ENCODE measurements around the gene HOXC12.

The HOXC12 gene

DNA sequence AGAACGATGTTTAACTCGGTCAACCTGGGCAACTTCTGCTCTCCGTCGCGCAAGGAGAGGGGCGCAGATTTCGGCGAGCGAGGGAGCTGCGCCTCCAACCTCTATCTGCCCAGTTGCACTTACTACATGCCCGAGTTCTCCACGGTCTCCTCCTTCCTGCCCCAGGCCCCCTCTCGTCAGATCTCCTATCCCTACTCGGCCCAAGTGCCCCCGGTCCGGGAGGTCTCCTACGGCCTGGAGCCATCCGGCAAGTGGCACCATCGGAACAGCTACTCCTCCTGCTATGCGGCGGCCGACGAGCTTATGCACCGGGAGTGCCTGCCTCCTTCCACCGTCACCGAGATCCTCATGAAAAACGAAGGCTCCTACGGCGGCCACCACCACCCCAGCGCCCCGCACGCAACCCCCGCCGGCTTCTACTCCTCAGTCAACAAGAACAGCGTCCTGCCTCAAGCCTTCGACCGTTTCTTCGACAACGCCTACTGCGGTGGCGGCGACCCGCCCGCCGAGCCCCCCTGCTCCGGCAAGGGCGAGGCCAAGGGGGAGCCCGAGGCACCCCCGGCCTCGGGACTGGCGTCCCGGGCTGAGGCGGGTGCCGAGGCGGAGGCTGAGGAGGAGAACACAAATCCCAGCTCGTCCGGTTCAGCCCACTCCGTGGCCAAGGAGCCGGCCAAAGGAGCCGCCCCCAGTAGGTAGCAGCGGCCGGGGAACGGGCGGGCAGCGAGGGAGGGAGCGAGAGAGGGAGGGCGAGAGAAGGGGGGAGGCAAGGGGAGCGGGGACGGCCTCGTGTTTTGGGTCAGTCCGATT lies 18.7 kb downstream of the HOXC12 start:
- no peak for DNase-seq

DNA sequence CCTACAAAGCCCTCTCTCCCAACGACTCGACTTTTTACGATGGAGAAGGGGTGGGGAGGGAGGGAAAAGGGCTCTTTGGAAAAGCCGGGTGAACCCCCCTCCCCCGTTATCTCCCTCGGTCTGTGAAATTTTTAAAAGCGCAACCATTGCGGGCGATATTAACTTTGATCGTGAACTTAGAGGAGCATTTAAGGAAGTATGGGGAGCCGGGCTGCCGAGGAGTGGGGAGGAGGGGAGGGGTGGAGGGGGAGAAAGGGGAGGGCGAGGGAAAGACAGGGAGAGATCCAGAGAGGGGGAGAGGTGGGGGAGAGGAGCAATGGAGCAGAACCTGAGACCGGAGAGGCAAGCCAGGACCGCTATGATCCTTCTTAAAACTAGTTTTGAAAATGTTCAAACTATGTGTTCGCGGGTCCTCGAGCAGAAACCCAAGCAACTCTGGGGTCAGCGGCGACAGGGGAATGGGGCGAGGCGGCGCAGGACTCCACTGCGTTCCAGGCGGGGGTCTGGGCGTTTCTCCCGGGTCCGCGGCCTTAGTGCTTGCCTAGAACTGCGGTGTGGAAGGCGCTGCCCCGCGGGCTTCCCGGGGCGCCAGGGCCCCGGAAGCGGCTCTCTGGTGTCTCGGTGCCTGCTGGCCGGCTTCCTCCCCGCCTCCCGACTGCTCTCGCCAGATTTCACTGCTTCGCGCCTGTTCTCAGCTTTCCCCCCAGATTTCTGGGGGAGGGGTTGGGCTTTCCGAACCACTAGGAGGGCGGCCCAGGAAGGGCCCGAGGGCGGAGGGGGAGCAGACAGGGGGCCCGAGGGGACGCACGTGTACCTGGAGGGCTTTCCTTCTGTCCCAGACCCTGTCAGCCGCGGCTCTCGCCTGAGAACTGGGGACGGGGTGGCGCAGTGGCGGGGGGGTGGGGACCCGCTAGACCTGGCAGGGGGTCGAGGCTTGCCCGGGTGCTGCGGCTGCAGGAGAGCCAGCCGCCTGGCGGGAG lies 19.7 kb downstream of the HOXC12 start, which contains the start of gene HOTAIR:
HOTAIR (minus strand) TSS at position 871 of the 980 bp plus-strand sequence.
- no peak for DNase-seq

- no peak for DNase-seq
Measured at GRCh38 chr12:53975064-53975471, 20.4 kb downstream of the HOXC12 start.

- DNase-seq = no peak
Measured at GRCh38 chr12:53975479-53976152, 20.9 kb downstream of the HOXC12 start.

GRCh38 chr12:53976172-53976822 lies 21.6 kb downstream of the HOXC12 start:
- no peak for DNase-seq

DNA sequence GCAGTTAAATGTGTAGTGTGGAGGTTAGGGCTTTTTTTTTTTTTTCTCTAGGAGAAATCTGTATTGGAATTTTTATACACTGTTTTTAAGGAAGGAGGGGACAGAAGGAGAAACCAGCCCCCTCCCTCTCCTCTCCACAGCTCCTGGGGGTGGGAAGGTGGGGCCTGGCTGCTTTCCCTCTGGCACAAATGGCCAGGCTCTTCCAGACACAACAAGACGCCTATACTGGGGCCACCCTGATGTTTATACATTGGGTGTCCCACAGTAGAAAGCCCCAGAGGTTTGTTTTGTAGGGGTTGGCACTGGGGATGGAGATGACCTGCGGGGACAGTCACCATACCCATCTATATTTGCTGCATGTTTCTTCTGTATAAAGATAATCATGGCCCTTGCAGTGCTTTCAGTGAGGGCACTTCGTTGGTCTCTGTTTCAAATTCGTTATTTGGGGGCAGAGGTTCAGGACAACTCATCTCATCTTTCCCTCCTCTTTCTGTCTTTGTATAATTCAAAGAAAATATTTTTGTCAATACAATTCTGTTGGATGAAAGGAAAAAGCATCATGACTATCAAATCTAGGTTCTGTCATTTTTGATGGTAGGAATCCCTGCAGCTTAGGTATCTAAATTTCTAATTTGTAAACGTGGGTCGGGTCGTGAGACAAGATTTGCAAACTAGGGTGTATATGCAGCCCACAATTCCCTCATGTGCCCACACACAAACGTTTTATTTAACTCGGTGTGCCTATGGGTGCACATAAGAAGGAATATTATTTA lies 22.3 kb downstream of the HOXC12 start:
- DNase-seq = no peak

- DNase-seq = no peak
Measured at GRCh38 chr12:53977596-53978445, 23.1 kb downstream of the HOXC12 start.

DNA sequence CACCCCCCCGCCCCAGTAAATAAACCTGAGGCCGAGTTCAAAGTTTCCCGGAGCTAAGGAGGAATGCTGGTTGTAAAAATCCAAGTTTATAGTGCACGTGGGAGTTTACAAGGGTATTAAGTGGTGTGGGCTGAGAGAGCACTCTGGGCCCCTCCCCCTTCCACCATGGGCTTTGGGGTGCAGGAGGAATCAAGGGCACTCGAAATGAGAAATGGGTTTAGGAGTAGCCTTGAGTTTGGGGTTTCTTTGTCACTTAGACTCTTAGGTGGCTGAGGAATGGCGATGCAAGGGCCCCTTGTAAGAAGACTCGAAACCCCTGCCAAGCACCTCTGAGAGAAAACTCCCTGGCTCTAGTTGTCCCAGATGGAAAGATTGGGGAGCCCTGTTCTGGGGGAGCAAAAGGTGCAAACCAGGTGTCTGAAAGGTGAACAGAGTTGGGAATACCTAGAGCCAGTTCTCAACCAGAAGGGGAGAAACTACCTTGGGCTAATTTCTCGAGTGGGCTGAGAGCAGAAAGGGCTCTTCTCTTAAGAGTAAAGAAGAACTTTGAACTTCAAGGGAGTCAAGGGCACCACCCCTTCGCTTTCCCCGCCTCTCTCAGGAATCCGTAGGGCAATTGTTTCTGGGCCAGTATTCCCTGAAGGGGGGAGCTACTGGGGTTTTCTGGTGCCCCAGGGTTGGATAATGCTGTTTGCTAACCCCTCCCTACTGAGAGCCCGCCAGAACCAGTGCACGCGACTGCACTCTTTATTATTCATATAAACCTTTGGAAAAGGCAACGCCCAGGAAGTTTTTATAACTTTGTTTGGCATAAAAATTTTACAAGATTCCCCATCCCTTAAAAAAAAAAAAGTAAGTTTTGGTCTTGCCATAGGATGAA lies 24.0 kb downstream of the HOXC12 start:
- no peak for DNase-seq

DNA sequence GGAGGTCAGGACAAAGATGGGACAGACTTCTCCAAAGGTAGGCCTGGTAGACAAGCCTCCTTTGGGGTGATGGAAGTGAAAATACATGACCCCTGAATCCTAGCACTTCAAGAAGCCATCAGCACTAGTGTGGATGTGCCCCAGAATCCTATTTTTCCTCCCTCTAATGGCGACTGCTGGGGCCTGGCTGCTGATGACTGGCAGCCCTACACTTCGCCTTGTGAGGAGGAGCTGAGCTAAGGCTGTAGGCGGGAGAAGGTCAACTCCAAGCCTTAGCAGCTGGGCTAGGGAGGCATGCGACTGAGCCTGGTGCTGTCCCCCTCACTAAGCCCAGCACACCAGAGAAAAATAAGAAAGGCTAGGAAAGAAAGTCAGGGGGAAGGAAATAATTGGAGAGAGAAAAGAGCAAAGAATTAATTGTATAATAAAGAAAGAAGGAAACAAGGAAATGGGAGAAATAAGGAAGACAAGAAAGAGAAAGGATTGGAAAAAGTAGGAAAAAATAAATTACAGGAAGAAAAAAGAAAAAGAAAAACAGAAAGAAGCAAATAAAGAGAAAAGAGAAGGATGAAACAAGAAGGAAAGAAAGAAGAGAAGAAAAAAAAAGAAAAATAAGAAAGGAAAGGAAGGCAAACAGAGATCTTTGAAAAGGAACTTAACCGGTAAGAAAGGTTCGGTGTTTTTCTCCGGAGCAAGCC lies 25.6 kb downstream of the HOXC12 start:
- no peak for DNase-seq

GRCh38 chr12:53980802-53981496 lies 26.2 kb downstream of the HOXC12 start:
- no peak for DNase-seq

DNA sequence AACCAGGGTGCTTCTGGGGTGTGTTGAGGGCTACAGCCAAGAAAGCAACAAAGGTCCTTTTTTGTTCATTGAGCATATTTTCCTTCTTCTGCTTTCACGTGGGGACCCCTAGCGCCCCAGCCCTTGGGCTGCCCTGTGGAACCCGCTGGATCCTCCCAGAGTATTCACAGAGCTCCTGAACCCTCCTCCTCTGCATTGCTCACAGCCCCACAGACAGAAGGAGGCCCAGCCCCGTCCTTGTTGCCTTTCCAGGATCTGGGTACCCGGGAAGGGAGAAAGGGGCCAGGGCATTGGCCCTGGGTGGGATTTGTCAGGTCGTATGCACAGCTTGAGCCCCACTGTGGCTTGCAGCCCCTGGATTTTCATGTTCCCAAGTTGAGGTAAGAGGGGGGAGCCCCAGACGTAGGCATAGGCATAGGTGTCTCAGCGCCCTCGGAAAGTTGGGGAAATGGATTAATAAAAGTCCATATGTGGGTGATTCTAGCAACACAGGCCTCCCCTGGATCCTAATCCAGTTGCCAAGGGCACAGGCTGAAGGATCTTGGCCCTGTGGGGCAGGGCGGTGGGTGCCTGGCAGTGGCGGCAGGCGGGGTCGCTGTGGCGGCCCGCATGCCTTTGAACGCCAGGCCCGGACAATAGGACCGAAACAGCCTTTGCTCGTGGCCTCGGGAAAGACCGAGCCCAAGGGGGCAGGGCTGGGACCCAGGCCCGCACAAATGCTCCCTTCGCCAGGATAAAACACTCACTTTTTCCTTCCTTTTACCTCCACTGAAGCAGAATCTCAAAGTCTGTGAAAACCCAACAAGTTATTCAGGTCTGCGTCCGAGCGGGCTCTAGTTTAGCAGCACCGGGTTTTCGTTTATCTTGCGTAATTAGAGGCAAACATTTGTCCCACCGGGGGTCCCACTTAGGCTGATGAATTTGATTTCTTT lies 27.2 kb downstream of the HOXC12 start:
- no peak for DNase-seq

- no peak for DNase-seq
Measured at GRCh38 chr12:53982648-53983567, 28.2 kb downstream of the HOXC12 start.

DNA sequence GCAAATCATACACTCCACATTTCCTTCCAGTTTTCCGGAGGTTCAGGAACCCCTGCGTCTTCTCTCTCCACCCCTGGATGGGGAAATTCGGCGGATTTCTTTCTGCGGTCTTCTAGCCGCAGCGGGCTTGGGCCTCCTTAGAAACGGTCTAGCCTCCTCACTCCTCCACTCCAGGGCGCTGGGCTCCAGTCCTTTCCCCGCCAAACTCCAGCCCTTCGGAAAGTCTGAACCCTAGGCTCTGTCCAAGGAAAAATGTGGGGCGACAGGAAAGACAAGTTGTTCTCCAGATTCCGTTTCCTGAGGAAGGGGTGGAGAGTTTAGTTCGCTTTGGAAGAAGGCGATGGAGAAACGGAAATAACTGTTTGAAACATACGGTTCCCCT lies 28.9 kb downstream of the HOXC12 start:
- DNase-seq = no peak

GRCh38 chr12:53983950-53984572 lies 29.4 kb downstream of the HOXC12 start:
- DNase-seq = no peak

DNA sequence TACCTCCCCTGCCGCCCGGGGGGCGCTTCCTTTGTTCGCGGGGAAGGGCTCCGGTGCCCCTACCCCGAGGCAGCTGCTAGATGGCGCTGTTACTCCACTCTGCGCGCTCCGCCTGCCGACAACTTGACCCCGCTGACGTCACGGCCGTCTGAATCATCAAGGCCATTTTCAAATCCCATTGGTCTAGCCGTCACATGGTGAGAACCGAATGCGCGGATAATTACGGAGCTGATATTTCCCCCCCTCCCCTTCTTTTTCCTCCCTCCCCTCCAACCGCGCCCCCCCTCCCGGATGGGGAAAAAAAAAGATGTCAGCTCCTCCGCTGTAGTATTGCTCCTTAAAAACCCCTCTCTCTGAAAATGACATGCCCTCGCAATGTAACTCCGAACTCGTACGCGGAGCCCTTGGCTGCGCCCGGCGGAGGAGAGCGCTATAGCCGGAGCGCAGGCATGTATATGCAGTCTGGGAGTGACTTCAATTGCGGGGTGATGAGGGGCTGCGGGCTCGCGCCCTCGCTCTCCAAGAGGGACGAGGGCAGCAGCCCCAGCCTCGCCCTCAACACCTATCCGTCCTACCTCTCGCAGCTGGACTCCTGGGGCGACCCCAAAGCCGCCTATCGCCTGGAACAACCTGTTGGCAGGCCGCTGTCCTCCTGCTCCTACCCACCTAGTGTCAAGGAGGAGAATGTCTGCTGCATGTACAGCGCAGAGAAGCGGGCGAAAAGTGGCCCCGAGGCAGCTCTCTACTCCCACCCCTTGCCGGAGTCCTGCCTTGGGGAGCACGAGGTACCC lies 30.4 kb downstream of the HOXC12 start, which contains the start of gene HOXC10:
HOXC10 (plus strand) TSS at position 246 of the 791 bp plus-strand sequence; CDS start at position 360, 114 bp downstream.
- DNase-seq = peak; percentile 28
